Measurements from ENCODE around the gene ABCA6.
"Not testable (repeated sequence)": the region's sequence is repeated elsewhere in the genome, so short reads cannot be mapped to it uniquely, and the experiment has no call there.

ABCA6 gene

GRCh38 chr17:69141431-69142174, at the start of gene ABCA6:
ABCA6 (minus strand) TSS chr17:69141895; CDS start chr17:69140703, 1,192 bp downstream.
- no peak for DNase-seq

GRCh38 chr17:69188796-69189195, 47.1 kb upstream of the ABCA6 start:
- DNase-seq: no peak

GRCh38 chr17:69188064-69188463, 46.4 kb upstream of the ABCA6 start:
- no peak for DNase-seq

- DNase-seq: no peak
Observed at GRCh38 chr17:69187294-69187693, 45.6 kb upstream of the ABCA6 start.

- no peak for DNase-seq
Observed at GRCh38 chr17:69179227-69179952, 37.7 kb upstream of the ABCA6 start.

GRCh38 chr17:69176457-69176795, 34.7 kb upstream of the ABCA6 start:
- no peak for DNase-seq

GRCh38 chr17:69175625-69176456, 34.1 kb upstream of the ABCA6 start:
- no peak for DNase-seq

- no peak for DNase-seq
Observed at GRCh38 chr17:69175262-69175624, 33.5 kb upstream of the ABCA6 start.

- DNase-seq: no peak
Observed at GRCh38 chr17:69173118-69173517, 31.4 kb upstream of the ABCA6 start.

- DNase-seq: no peak
Observed at GRCh38 chr17:69170377-69170776, 28.7 kb upstream of the ABCA6 start.

- not testable (repeated sequence) for DNase-seq
Observed at GRCh38 chr17:69168642-69169041, 26.9 kb upstream of the ABCA6 start.

- no peak for DNase-seq
Observed at GRCh38 chr17:69166957-69167356, 25.3 kb upstream of the ABCA6 start.

- no peak for DNase-seq
Observed at GRCh38 chr17:69164206-69164605, 22.5 kb upstream of the ABCA6 start.

GRCh38 chr17:69159418-69159817, 17.7 kb upstream of the ABCA6 start:
- no peak for DNase-seq

- no peak for DNase-seq
Observed at GRCh38 chr17:69154267-69154666, 12.6 kb upstream of the ABCA6 start.

- DNase-seq: no peak
Observed at GRCh38 chr17:69150333-69150732, 8.6 kb upstream of the ABCA6 start.

- no peak for DNase-seq
Observed at GRCh38 chr17:69147460-69147859, 5.8 kb upstream of the ABCA6 start.

- DNase-seq: no peak
Observed at GRCh38 chr17:69144331-69145255, 2.9 kb upstream of the ABCA6 start.

GRCh38 chr17:69143683-69144231, 2.1 kb upstream of the ABCA6 start:
- no peak for DNase-seq

GRCh38 chr17:69143151-69143550, 1.5 kb upstream of the ABCA6 start:
- no peak for DNase-seq

GRCh38 chr17:69142175-69142802, 594 bp upstream of the ABCA6 start:
- DNase-seq: no peak

GRCh38 chr17:69134112-69134511, 7.6 kb downstream of the ABCA6 start:
- no peak for DNase-seq

Measured in NCI-H345 (cell line).